SU-DHL-6 (cell line): Measurements from ENCODE around the gene CDC37.

Source experiments
- H2AFZ ChIP-seq: fragments of 200-600 bp; sonication (generic); 2 replicates; pipeline ENCODE4 v1.6.1; 2014; ENCODE audit warnings: low read depth, mild to moderate bottlenecking, moderate library complexity, mixed read lengths, antibody characterized with exemption, low read length; ENCODE audit not compliant: severe bottlenecking
- H3F3A ChIP-seq: fragments of 200-600 bp; shearing (Covaris generic); 2 replicates; pipeline ENCODE4 v1.6.0; 2016; ENCODE audit warnings: antibody characterized with exemption, mild to moderate bottlenecking; ENCODE audit not compliant: insufficient read depth
- H3K27ac ChIP-seq: fragments of 200-600 bp; sonication (generic); 2 replicates; pipeline ENCODE4 v1.5.1; 2016; ENCODE audit warnings: low read depth, mild to moderate bottlenecking, low read length, moderate library complexity, mixed read lengths
- H3K27me3 ChIP-seq: fragments of 200-600 bp; sonication (generic), shearing (Covaris generic); 2 replicates; pipeline ENCODE4 v1.6.0; 2014; ENCODE audit warnings: mild to moderate bottlenecking, low read length
- H3K36me3 ChIP-seq: fragments of 200-600 bp; sonication (generic); 2 replicates; pipeline ENCODE4 v1.6.1; 2014; ENCODE audit warnings: mild to moderate bottlenecking, low read length, mixed read lengths
- H3K4me2 ChIP-seq: fragments of 300-600, 200-600 bp; shearing (Covaris generic), sonication (generic); 2 replicates; pipeline ENCODE4 v1.6.0; 2014; ENCODE audit warnings: low read length, low read depth, mild to moderate bottlenecking; ENCODE audit not compliant: poor library complexity, severe bottlenecking
- H3K4me3 ChIP-seq: fragments of 200-600 bp; sonication (generic); 2 replicates; pipeline ENCODE4 v1.5.1; 2014; ENCODE audit warnings: antibody characterized with exemption, low read length, mild to moderate bottlenecking, mixed read lengths; ENCODE audit not compliant: insufficient read depth, poor library complexity, severe bottlenecking
- H3K79me2 ChIP-seq: fragments of 200-600 bp; sonication (generic); 2 replicates; pipeline ENCODE4 v1.6.1; 2014; ENCODE audit warnings: mild to moderate bottlenecking, low read length, moderate library complexity; ENCODE audit not compliant: insufficient read depth
- H3K9ac ChIP-seq: fragments of 200-600 bp; sonication (generic); 2 replicates; pipeline ENCODE4 v1.7.0; 2014; ENCODE audit warnings: mild to moderate bottlenecking, low read length
- H3K9me2 ChIP-seq: fragments of 200-600 bp; sonication (generic); replicated peaks from 2 replicates; pipeline ENCODE4 v1.6.1; 2014; ENCODE audit warnings: low read length; ENCODE audit not compliant: insufficient read depth
- H3K9me3 ChIP-seq: fragments of 200-600 bp; sonication (generic); 2 replicates; pipeline ENCODE4 v1.6.1; 2014; ENCODE audit warnings: low read length, mixed read lengths; ENCODE audit not compliant: insufficient read depth
- H4K20me1 ChIP-seq: fragments of 200-600 bp; sonication (generic); 2 replicates; pipeline ENCODE4 v1.6.1; 2014; ENCODE audit warnings: low read depth, mild to moderate bottlenecking, antibody characterized with exemption, low read length, moderate library complexity, mixed read lengths
- CTCF ChIP-seq: fragments of 200-600 bp; sonication (generic); IDR thresholded peaks from one replicate; pipeline ENCODE4 v1.5.1; 2017; ENCODE audit warnings: antibody characterized with exemption, mild to moderate bottlenecking, low read length, moderate library complexity; ENCODE audit not compliant: insufficient read depth, poor library complexity, severe bottlenecking
- EZH2phosphoT487 ChIP-seq: fragments of 200-600 bp; sonication (generic), shearing (Covaris generic); conservative IDR thresholded peaks from 2 replicates; pipeline ENCODE4 v1.6.1; 2018; ENCODE audit warnings: mild to moderate bottlenecking, antibody characterized with exemption, low read length, moderate library complexity, mixed read lengths

Gene CDC37

GRCh38 chr19:10346509-10346908 lies 56.8 kb downstream of the CDC37 start:
- Histone ChIP-seq H3K9me2 (no peaks in the 10 kb centered on the region), H3K79me2 (no peaks in the 10 kb centered on the region), H3K4me2 (no peak overlapping the region), H2AFZ (no peak overlapping the region), H3K4me3 (no peak overlapping the region), H4K20me1 (no peaks in the 10 kb centered on the region), H3K9ac (no peak overlapping the region), H3K27ac (no peak overlapping the region), H3K27me3 (no peaks in the 10 kb centered on the region), H3K36me3 (no peaks in the 10 kb centered on the region), H3K9me3 (no peaks in the 10 kb centered on the region), H3F3A (0 out of 2 replicates have a peak, but pooled peaks cover 4% of the 10 kb centered on the region)
- TF ChIP-seq CTCF (no peak), EZH2phosphoT487 (no peak)

- H3K9ac ChIP-seq: no peak overlapping the region
- H3F3A ChIP-seq: 0 out of 2 replicates have a peak, but pooled peaks cover 4% of the 10 kb centered on the region
- no peak overlapping the region for H3K4me2 ChIP-seq
- H4K20me1 ChIP-seq: no peaks in the 10 kb centered on the region
- no peaks in the 10 kb centered on the region for H3K27me3 ChIP-seq
- no peak for TF ChIP-seq CTCF
- TF ChIP-seq EZH2phosphoT487: no peak
- no peak overlapping the region for H3K4me3 ChIP-seq
- no peak overlapping the region for H3K27ac ChIP-seq
- no peak overlapping the region for H2AFZ ChIP-seq
- H3K9me3 ChIP-seq: no peaks in the 10 kb centered on the region
- no peaks in the 10 kb centered on the region for H3K9me2 ChIP-seq
- no peaks in the 10 kb centered on the region for H3K79me2 ChIP-seq
- H3K36me3 ChIP-seq: no peaks in the 10 kb centered on the region
Measured at GRCh38 chr19:10344780-10345179, 58.6 kb downstream of the CDC37 start.

- no peaks in the 10 kb centered on the region for H3K27me3 ChIP-seq
- H3F3A ChIP-seq: 0 out of 2 replicates have a peak, but pooled peaks cover 4% of the 10 kb centered on the region
- H3K36me3 ChIP-seq: no peaks in the 10 kb centered on the region
- H2AFZ ChIP-seq: no peak overlapping the region
- H3K79me2 ChIP-seq: no peaks in the 10 kb centered on the region
- H3K9me2 ChIP-seq: no peaks in the 10 kb centered on the region
- TF ChIP-seq CTCF (no peak), EZH2phosphoT487 (no peak)
- H3K9me3 ChIP-seq: no peaks in the 10 kb centered on the region
- H3K4me3 ChIP-seq: no peak overlapping the region
- no peaks in the 10 kb centered on the region for H4K20me1 ChIP-seq
- H3K27ac ChIP-seq: no peak overlapping the region
- H3K9ac ChIP-seq: no peak overlapping the region
- no peak overlapping the region for H3K4me2 ChIP-seq
Measured at GRCh38 chr19:10343495-10343894, 59.8 kb downstream of the CDC37 start.
